T-helper 17 cell (primary cell): ENCODE results near the gene MBD5. TPM values are rescaled to one million over a fixed set of nuclear protein-coding genes. Genes with fewer than 3 reads are reported as not detected.
"Not testable (repeated sequence)": the region's sequence is repeated elsewhere in the genome, so short reads cannot be mapped to it uniquely, and the experiment has no call there.

Source experiments
- ATAC-seq: fragments of 150-1000 bp; cut with Tn5 transposase; 2 replicates; pipeline ENCODE4 v1.10.0; 2021; ENCODE audit warnings: mild to moderate bottlenecking, moderate library complexity
- DNase-seq, 3 donors: peaks; one replicate each; pipeline versions ENCODE4 v3.0.0 to v3.0.0-alpha.2; 2020 to 2021
- H3K9me3 ChIP-seq: one replicate; pipeline ENCODE4 v1.7.0; 2013; ENCODE audit warnings: low read length, mild to moderate bottlenecking; ENCODE audit not compliant: control insufficient read depth, poor library complexity, severe bottlenecking
- H3K27ac Mint-ChIP-seq: one replicate; pipeline ENCODE4 v1.8.0; 2022; ENCODE audit warnings: mild to moderate bottlenecking, moderate library complexity, mixed read lengths
- H3K27me3 Mint-ChIP-seq: one replicate; pipeline ENCODE4 v1.8.0; 2022; ENCODE audit warnings: mixed read lengths
- H3K36me3 Mint-ChIP-seq: one replicate; pipeline ENCODE4 v1.8.0; 2022; ENCODE audit warnings: low read depth, mixed read lengths
- H3K4me1 Mint-ChIP-seq: one replicate; pipeline ENCODE4 v1.8.0; 2022; ENCODE audit warnings: mild to moderate bottlenecking, mixed read lengths
- H3K4me3 Mint-ChIP-seq: one replicate; pipeline ENCODE4 v1.8.0; 2022; ENCODE audit warnings: mild to moderate bottlenecking, moderate library complexity, mixed read lengths
- total RNA-seq, 4 donors: library from RNA in 2 of 4; stranded (reverse) in 2 of 4; gene quantifications; one replicate each; pipeline ENCODE4 v1.2.3 and lab custom pipeline; 2022 to 2026

Gene MBD5
- total RNA-seq (10 to 100 TPM; 56.1 to 56.8 TPM), total RNA-seq (lab: John Stamatoyannopoulos, UW) (24.6 to 40.3 reads per million in 2 donors)

GRCh38 chr2:148021059-148021861, at the start of gene MBD5:
TSS of gene MBD5 (plus strand) at chr2:148021091.
- Mint-ChIP-seq H3K36me3 (peaks cover 5% of the 10 kb centered on the region), H3K27me3 (no peaks in the 10 kb centered on the region), H3K4me1 (peaks cover 37% of the 10 kb centered on the region), H3K27ac (peak within 1 kb of the TSS; percentile 97), H3K4me3 (peak within 1 kb of the TSS; percentile 100)
- ATAC-seq = peak; percentile 64
- peak in 2 of 3 donors; percentile 34 to 56 for DNase-seq
- H3K9me3 ChIP-seq = no peaks in the 10 kb centered on the region

- Mint-ChIP-seq H3K27me3 (no peaks in the 10 kb centered on the region), H3K27ac (peak overlapping the region; percentile 19), H3K36me3 (peaks cover 10% of the 10 kb centered on the region), H3K4me3 (no peak overlapping the region), H3K4me1 (peaks cover 19% of the 10 kb centered on the region)
- no peak for DNase-seq
- ATAC-seq = no peak
- H3K9me3 ChIP-seq = no peaks in the 10 kb centered on the region
Measured at GRCh38 chr2:147976102-147976501, 44.8 kb upstream of the MBD5 start.

GRCh38 chr2:147977679-147978078, 43.2 kb upstream of the MBD5 start:
- DNase-seq (no peak), ATAC-seq (no peak)
- Mint-ChIP-seq H3K4me3 (no peak overlapping the region), H3K36me3 (peaks cover 6% of the 10 kb centered on the region), H3K27ac (no peak overlapping the region), H3K27me3 (no peaks in the 10 kb centered on the region), H3K4me1 (peaks cover 19% of the 10 kb centered on the region)
- H3K9me3 ChIP-seq = no peaks in the 10 kb centered on the region

- no peaks in the 10 kb centered on the region for H3K27me3 Mint-ChIP-seq
- peak overlapping the region; percentile 1 for H3K27ac Mint-ChIP-seq
- H3K9me3 ChIP-seq = no peaks in the 10 kb centered on the region
- DNase-seq (no peak), ATAC-seq (no peak)
- peaks cover 29% of the 10 kb centered on the region for H3K4me1 Mint-ChIP-seq
- H3K4me3 Mint-ChIP-seq = no peak overlapping the region
- H3K36me3 Mint-ChIP-seq = peaks cover 4% of the 10 kb centered on the region
Measured at GRCh38 chr2:147980940-147981528, 39.9 kb upstream of the MBD5 start.

- H3K9me3 ChIP-seq = no peaks in the 10 kb centered on the region
- H3K27me3 Mint-ChIP-seq = no peaks in the 10 kb centered on the region
- H3K36me3 Mint-ChIP-seq = no peaks in the 10 kb centered on the region
- ATAC-seq (no peak), DNase-seq (no peak)
- no peak overlapping the region for H3K27ac Mint-ChIP-seq
- H3K4me1 Mint-ChIP-seq = peaks cover 7% of the 10 kb centered on the region
- no peak overlapping the region for H3K4me3 Mint-ChIP-seq
Measured at GRCh38 chr2:147989102-147989501, 31.8 kb upstream of the MBD5 start.

GRCh38 chr2:147989809-147990403, 31.0 kb upstream of the MBD5 start:
- no peaks in the 10 kb centered on the region for H3K27me3 Mint-ChIP-seq
- H3K4me3 Mint-ChIP-seq = no peak overlapping the region
- no peak overlapping the region for H3K27ac Mint-ChIP-seq
- peak; percentile 86 for ATAC-seq
- DNase-seq = peak in 1 of 3 donors; percentile 14
- peaks cover 9% of the 10 kb centered on the region for H3K4me1 Mint-ChIP-seq
- no peaks in the 10 kb centered on the region for H3K36me3 Mint-ChIP-seq
- H3K9me3 ChIP-seq = no peaks in the 10 kb centered on the region

- H3K4me3 Mint-ChIP-seq, ATAC-seq, H3K27me3 Mint-ChIP-seq, H3K9me3 ChIP-seq, DNase-seq, H3K36me3 Mint-ChIP-seq, H3K27ac Mint-ChIP-seq: not testable (repeated sequence)
- H3K4me1 Mint-ChIP-seq = peaks cover 21% of the 10 kb centered on the region
Measured at GRCh38 chr2:147994965-147995364, 25.9 kb upstream of the MBD5 start.

- ATAC-seq = no peak
- H3K27ac Mint-ChIP-seq = no peak overlapping the region
- H3K36me3 Mint-ChIP-seq = no peaks in the 10 kb centered on the region
- H3K4me3 Mint-ChIP-seq = no peak overlapping the region
- no peaks in the 10 kb centered on the region for H3K9me3 ChIP-seq
- no peaks in the 10 kb centered on the region for H3K27me3 Mint-ChIP-seq
- peaks cover 29% of the 10 kb centered on the region for H3K4me1 Mint-ChIP-seq
- DNase-seq = no peak
Measured at GRCh38 chr2:147996828-147997227, 24.1 kb upstream of the MBD5 start.

- H3K9me3 ChIP-seq = no peaks in the 10 kb centered on the region
- ATAC-seq (no peak), DNase-seq (no peak)
- Mint-ChIP-seq H3K4me3 (no peak overlapping the region), H3K36me3 (no peaks in the 10 kb centered on the region), H3K27me3 (no peaks in the 10 kb centered on the region), H3K27ac (no peak overlapping the region), H3K4me1 (peaks cover 25% of the 10 kb centered on the region)
Measured at GRCh38 chr2:147998203-147998602, 22.7 kb upstream of the MBD5 start.

GRCh38 chr2:147999126-147999525, 21.8 kb upstream of the MBD5 start:
- no peak overlapping the region for H3K27ac Mint-ChIP-seq
- no peaks in the 10 kb centered on the region for H3K9me3 ChIP-seq

GRCh38 chr2:148000095-148000494, 20.8 kb upstream of the MBD5 start:
- Mint-ChIP-seq H3K4me3 (no peak overlapping the region), H3K27me3 (no peaks in the 10 kb centered on the region), H3K4me1 (peaks cover 26% of the 10 kb centered on the region), H3K36me3 (no peaks in the 10 kb centered on the region), H3K27ac (peak overlapping the region; percentile 1)
- no peaks in the 10 kb centered on the region for H3K9me3 ChIP-seq
- DNase-seq = no peak
- no peak for ATAC-seq

More at GRCh38 chr2:147999126-147999525, 21.8 kb upstream of the MBD5 start:
- DNase-seq (no peak), ATAC-seq (no peak)
- Mint-ChIP-seq H3K4me1 (peaks cover 26% of the 10 kb centered on the region), H3K36me3 (no peaks in the 10 kb centered on the region), H3K27me3 (no peaks in the 10 kb centered on the region), H3K4me3 (no peak overlapping the region)

- H3K27ac Mint-ChIP-seq, H3K36me3 Mint-ChIP-seq, H3K9me3 ChIP-seq, H3K27me3 Mint-ChIP-seq, DNase-seq, ATAC-seq, H3K4me3 Mint-ChIP-seq: not testable (repeated sequence)
- H3K4me1 Mint-ChIP-seq = peaks cover 23% of the 10 kb centered on the region
Measured at GRCh38 chr2:148002420-148002819, 18.5 kb upstream of the MBD5 start.

- ATAC-seq (no peak), DNase-seq (no peak)
- H3K9me3 ChIP-seq = no peaks in the 10 kb centered on the region
- no peak overlapping the region for H3K27ac Mint-ChIP-seq
- no peaks in the 10 kb centered on the region for H3K27me3 Mint-ChIP-seq
- peaks cover 14% of the 10 kb centered on the region for H3K4me1 Mint-ChIP-seq
- peaks cover 4% of the 10 kb centered on the region for H3K36me3 Mint-ChIP-seq
- H3K4me3 Mint-ChIP-seq = no peak overlapping the region
Measured at GRCh38 chr2:148006249-148007007, 14.5 kb upstream of the MBD5 start.
